GM12873 (cell line): ENCODE results near the gene TIAM1.

Experiments used
- CTCF ChIP-seq: IDR thresholded peaks from 2 replicates; pipeline ENCODE4 v1.5.1; 2012; ENCODE audit warnings: low read depth, mild to moderate bottlenecking, moderate library complexity, low read length, control low read depth; ENCODE audit not compliant: insufficient read depth; ENCODE audit errors: missing control alignments

TIAM1 gene

GRCh38 chr21:31115249-31115648 is 228.8 kb downstream of the TIAM1 start:
- TF ChIP-seq CTCF = no peak

GRCh38 chr21:31111093-31111492 is 233.0 kb downstream of the TIAM1 start:
- no peak for TF ChIP-seq CTCF

- TF ChIP-seq CTCF = no peak
These were observed 233.6 kb downstream of the TIAM1 start for GRCh38 chr21:31110430-31110829.

GRCh38 chr21:31107871-31108270 is 236.2 kb downstream of the TIAM1 start:
- TF ChIP-seq CTCF = no peak

GRCh38 chr21:31107176-31107785 is 236.8 kb downstream of the TIAM1 start:
- TF ChIP-seq CTCF = no peak

GRCh38 chr21:31103571-31104265 is 240.3 kb downstream of the TIAM1 start:
- no peak for TF ChIP-seq CTCF

GRCh38 chr21:31103163-31103562 is 240.9 kb downstream of the TIAM1 start:
- TF ChIP-seq CTCF = no peak
